Ovary (tissue), 9 donors: ENCODE data around the gene LCP2. TPM values are rescaled to one million over a fixed set of nuclear protein-coding genes. Genes with fewer than 3 reads are reported as not detected.

Experiments
- DNase-seq, 5 donors: peaks; one replicate each; pipeline ENCODE4 v3.0.0-alpha.2; 2019 to 2020
- H3K27ac ChIP-seq, 2 donors: fragments of 200-600 bp; one replicate each; pipeline versions ENCODE4 v1.5.1 to v1.8.0; 2019 to 2022
- H3K27me3 ChIP-seq: fragments of 200-600 bp; one replicate; pipeline ENCODE4 v1.8.0; 2022
- H3K36me3 ChIP-seq: fragments of 200-600 bp; sonication (generic); one replicate; pipeline ENCODE4 v1.5.1; 2019
- H3K4me1 ChIP-seq: one replicate; pipeline ENCODE4 v1.8.1; 2013; ENCODE audit warnings: mild to moderate bottlenecking, moderate library complexity; ENCODE audit not compliant: insufficient read depth
- H3K4me3 ChIP-seq: fragments of 200-600 bp; sonication (generic); one replicate; pipeline ENCODE4 v1.5.1; 2017
- H3K9me3 ChIP-seq, 2 donors: fragments of 200-600 bp in 1 of 2; sonication (generic) in 1 of 2; one replicate each; pipeline versions ENCODE4 v1.5.1 to v1.8.1; 2013 to 2019; ENCODE audit warnings: mild to moderate bottlenecking in 1 of 2, moderate library complexity in 1 of 2
- CTCF ChIP-seq, 3 donors: fragments of 450-650 bp in 2 of 3; fragments of 200-600 bp in 1 of 3; IDR thresholded peaks; one replicate each; pipeline versions ENCODE4 v1.5.1 to v1.8.0; 2016 to 2022; ENCODE audit warnings: antibody characterized with exemption in 3 of 3, mild to moderate bottlenecking in 1 of 3
- EP300 ChIP-seq: sonication (generic); formaldehyde crosslinking; IDR thresholded peaks from one replicate; pipeline ENCODE4 v1.6.1; 2017; ENCODE audit warnings: antibody characterized with exemption
- POLR2A ChIP-seq: fragments of 450-650 bp; IDR thresholded peaks from one replicate; pipeline ENCODE4 v1.6.1; 2017; ENCODE audit warnings: antibody characterized with exemption, mild to moderate bottlenecking, moderate library complexity
- WGBS, 3 donors: extraction: QIAGEN DNeasy Blood & Tissue Kit in 1 of 3; methylation state at CpG; one replicate each; pipeline versions ENCODE4 v1.1.5 to v1.1.7; 2013 to 2017; 5-methylcytosine and 5-hydroxymethylcytosine counted together
- intact Hi-C, 4 donors: fragments of 100-400 bp; cut with DNase I; formaldehyde crosslinking; loops; one replicate each; pipeline versions ENCODE4 v1.11.0 to v1.15.1; 2022 to 2023
- polyA plus RNA-seq, 2 donors: library from polyadenylated mRNA; stranded (reverse); fragments of 200-250 nt in 1 of 2; fragments of 350-450 nt in 1 of 2; fragmentation: Illumina TruSeq in 1 of 2; extraction: RNeasy Lipid Tissue Mini Kit (QIAGEN cat#74804) in 1 of 2; gene quantifications; one replicate each; pipeline ENCODE4 v1.2.3, GENCODE V29; 2013 to 2014
- total RNA-seq, 7 donors: library from RNA; depleted of rRNA in 2 of 7; stranded (reverse); fragments of >200 nt in 2 of 7; fragmentation: NEBNext Ultra II Directional in 3 of 7; extraction: Animal tissue kit (Norgen Biotek cat#: 25700) in 3 of 7; gene quantifications; one replicate each; pipeline versions ENCODE4 v1.1.0 to v1.2.4, GENCODE V29; 2016 to 2023
- donor health status: DM: no; HTN: no; CAD: no; lungs with moderate emphysema.
- donor health status: DM: no; HTN: no; CAD: no.
- donor health status: Bipolar disorder and iron deficiency.
- donor health status: DM: yes; HTN: yes; CAD: no.
- donor health status: DM: no; HTN: no; CAD: no.
- donor health status: DM: yes; HTN: yes; CAD: no.

LCP2 gene
- total and polyA plus RNA-seq, 9 donors, result 3.1 to 31.1 (median 6.4) TPM

- no peak for TF ChIP-seq EP300
- TF ChIP-seq CTCF (IDR thresholded peaks at IDR 0.05), result no peak
- TF ChIP-seq POLR2A, result no peak
- intact Hi-C loops, result no loop called here
- H3K27me3 ChIP-seq, result no peaks in the 10 kb centered on the region
- H3K9me3 ChIP-seq, result no peaks in the 10 kb centered on the region
- no peak overlapping the region for H3K27ac ChIP-seq
- no peaks in the 10 kb centered on the region for H3K36me3 ChIP-seq
- DNase-seq, result no peak
- H3K4me3 ChIP-seq, result no peak overlapping the region
- H3K4me1 ChIP-seq, result peaks cover 2% of the 10 kb centered on the region
These were observed 81.2 kb downstream of the LCP2 start for GRCh38 chr5:170216257-170216864.

- no peaks in the 10 kb centered on the region for H3K27me3 ChIP-seq
- TF ChIP-seq POLR2A, result no peak
- no peak overlapping the region for H3K4me3 ChIP-seq
- no peak overlapping the region for H3K27ac ChIP-seq
- no peaks in the 10 kb centered on the region for H3K36me3 ChIP-seq
- intact Hi-C loops, result no loop called here
- no peaks in the 10 kb centered on the region for H3K9me3 ChIP-seq
- WGBS, 3 donors, result 69 to 82% (median 82%) methylated on average over 1 of the region's 1 CpG
- no peak for DNase-seq
- H3K4me1 ChIP-seq, result no peaks in the 10 kb centered on the region
These were observed 85.8 kb downstream of the LCP2 start for GRCh38 chr5:170211575-170212334.

GRCh38 chr5:170206958-170207357, 90.6 kb downstream of the LCP2 start:
- no peak for DNase-seq
- H3K9me3 ChIP-seq, result no peaks in the 10 kb centered on the region
- no peaks in the 10 kb centered on the region for H3K27me3 ChIP-seq
- TF ChIP-seq CTCF (IDR thresholded peaks at IDR 0.05), result no peak
- TF ChIP-seq EP300, result no peak
- no peak for TF ChIP-seq POLR2A
- no peaks in the 10 kb centered on the region for H3K36me3 ChIP-seq
- WGBS, 3 donors, result 89 to 93% (median 91%) methylated on average over 8 of the region's 8 CpGs
- no peak overlapping the region for H3K4me3 ChIP-seq
- H3K4me1 ChIP-seq, result no peaks in the 10 kb centered on the region
- intact Hi-C loops, result no loop called here
- no peak overlapping the region for H3K27ac ChIP-seq

- 22 to 35% (median 26%) methylated on average over 3 of the region's 3 CpGs for WGBS, 3 donors
- intact Hi-C loops, result no loop called here
- no peaks in the 10 kb centered on the region for H3K36me3 ChIP-seq
- no peak overlapping the region for H3K27ac ChIP-seq
- no peaks in the 10 kb centered on the region for H3K27me3 ChIP-seq
- no peak for TF ChIP-seq CTCF (IDR thresholded peaks at IDR 0.05)
- no peak for TF ChIP-seq POLR2A
- TF ChIP-seq EP300, result no peak
- H3K4me3 ChIP-seq, result no peak overlapping the region
- no peaks in the 10 kb centered on the region for H3K9me3 ChIP-seq
- no peaks in the 10 kb centered on the region for H3K4me1 ChIP-seq
- DNase-seq, result no peak
These were observed 91.4 kb downstream of the LCP2 start for GRCh38 chr5:170206216-170206615.

GRCh38 chr5:170204202-170204601, 93.4 kb downstream of the LCP2 start:
- TF ChIP-seq EP300 (no peak), POLR2A (no peak), CTCF (IDR thresholded peaks at IDR 0.05) (no peak)
- no peak overlapping the region for H3K4me3 ChIP-seq
- no peaks in the 10 kb centered on the region for H3K4me1 ChIP-seq
- no peak overlapping the region for H3K27ac ChIP-seq
- intact Hi-C loops, result no loop called here
- no peak for DNase-seq
- no peaks in the 10 kb centered on the region for H3K27me3 ChIP-seq
- H3K36me3 ChIP-seq, result no peaks in the 10 kb centered on the region
- no peaks in the 10 kb centered on the region for H3K9me3 ChIP-seq
- WGBS, 3 donors, result 82 to 88% (median 84%) methylated on average over 5 of the region's 5 CpGs
